PC-3 (cell line): ENCODE data around the gene PCBP3. TPM values are rescaled to one million over a fixed set of nuclear protein-coding genes. Genes with fewer than 3 reads are reported as not detected.

Experiments
- ATAC-seq: fragments of 200-7000 bp; cut with Tn5 transposase; 2 replicates; pipeline ENCODE4 v1.9.1; 2020; ENCODE audit warnings: mild to moderate bottlenecking, moderate library complexity
- BruUV-seq: library from RNA; stranded (reverse); fragments of 400-500 nt; replicated peaks from 2 replicates; lab custom pipeline; 2021; lab: Mats Ljungman, UMichigan
- CTCF ChIA-PET: fragments of 300-600 bp; sonication (Branson Sonifier 250); formaldehyde crosslinking; loops from one replicate; lab custom pipeline; 2022; ENCODE audit warnings: antibody characterized with exemption; lab: Charles Lee
- POLR2A ChIA-PET: fragments of 300-600 bp; sonication (Branson Sonifier 250); formaldehyde crosslinking; loops from one replicate; lab custom pipeline; 2022; ENCODE audit warnings: antibody characterized with exemption; ENCODE audit not compliant: unreplicated experiment; lab: Charles Lee
- DNase-seq: peaks from one replicate; pipeline ENCODE4 v3.0.0-alpha.2; 2015
- H2AFZ ChIP-seq: fragments of 300-600 bp; sonication (generic); 2 replicates; pipeline ENCODE4 v1.6.0; 2016; ENCODE audit warnings: antibody characterized with exemption, low read length
- H3F3A ChIP-seq: fragments of 300-600 bp; sonication (generic); one replicate; pipeline ENCODE4 v1.6.0; 2017; ENCODE audit warnings: antibody characterized with exemption, low read length, control low read depth, mild to moderate bottlenecking; ENCODE audit not compliant: unreplicated experiment
- H3K27ac ChIP-seq: fragments of 300-600 bp; sonication (generic); 2 replicates; pipeline ENCODE4 v1.5.1; 2016; ENCODE audit warnings: mild to moderate bottlenecking, low read length
- H3K27me3 ChIP-seq: fragments of 300-600 bp; sonication (generic); 2 replicates; pipeline ENCODE4 v1.6.1; 2016; ENCODE audit warnings: low read length, mixed read lengths
- H3K36me3 ChIP-seq: fragments of 300-600 bp; sonication (generic); 2 replicates; pipeline ENCODE4 v1.6.1; 2016; ENCODE audit warnings: low read depth, mixed run types, low read length, mixed read lengths
- H3K4me1 ChIP-seq: fragments of 300-600 bp; sonication (generic); 2 replicates; pipeline ENCODE4 v1.5.1; 2016; ENCODE audit warnings: low read length; ENCODE audit not compliant: insufficient read depth
- H3K4me2 ChIP-seq: fragments of 300-600 bp; sonication (generic); 2 replicates; pipeline ENCODE4 v1.6.0; 2016; ENCODE audit warnings: low read length
- H3K4me3 ChIP-seq: fragments of 300-600 bp; sonication (generic); 2 replicates; pipeline ENCODE4 v1.5.1; 2016; ENCODE audit warnings: mild to moderate bottlenecking, low read length, mixed read lengths
- H3K79me2 ChIP-seq: fragments of 300-600 bp; sonication (generic); 2 replicates; pipeline ENCODE4 v1.6.1; 2017; ENCODE audit warnings: low read length, mixed read lengths
- H3K9ac ChIP-seq: fragments of 300-600 bp; sonication (generic); 2 replicates; pipeline ENCODE4 v1.6.0; 2016; ENCODE audit warnings: mild to moderate bottlenecking, low read length
- H3K9me2 ChIP-seq: fragments of 300-600 bp; sonication (generic); replicated peaks from 2 replicates; pipeline ENCODE4 v1.6.1; 2016; ENCODE audit warnings: mixed run types, low read length, mixed read lengths
- H3K9me3 ChIP-seq: fragments of 300-600 bp; sonication (generic); 2 replicates; pipeline ENCODE4 v1.6.1; 2016; ENCODE audit warnings: low read length, mixed read lengths
- H4K20me1 ChIP-seq: fragments of 300-600 bp; sonication (generic); 2 replicates; pipeline ENCODE4 v1.6.1; 2016; ENCODE audit warnings: low read length, mixed read lengths
- EZH2 ChIP-seq: fragments of 300-600 bp; sonication (generic); IDR thresholded peaks from one replicate; pipeline ENCODE4 v1.6.1; 2017; ENCODE audit warnings: antibody characterized with exemption, mild to moderate bottlenecking, low read length; ENCODE audit not compliant: unreplicated experiment
- EZH2phosphoT487 ChIP-seq: fragments of 300-600 bp; sonication (generic); IDR thresholded peaks from 2 replicates; pipeline ENCODE4 v1.6.1; 2018; ENCODE audit warnings: mild to moderate bottlenecking, antibody characterized with exemption, low read length, borderline replicate concordance
- intact Hi-C: fragments of 100-400 bp; cut with micrococcal nuclease; formaldehyde crosslinking; loops from 2 replicates; pipeline ENCODE4 v1.9.0; 2023
- total RNA-seq: library from RNA; depleted of rRNA; stranded (reverse); fragments of >200 nt; gene quantifications from 2 replicates; pipeline ENCODE4 v1.2.3, GENCODE V29; 2014
- TF ChIP-seq, protein P1 (sequence below): fragments of 300-600 bp; sonication (generic); conservative IDR thresholded peaks from 2 replicates; pipeline ENCODE4 v1.5.1; 2017; ENCODE audit warnings: antibody characterized with exemption, low read depth, mild to moderate bottlenecking, low read length

PCBP3 gene
- total RNA-seq, 1 experiment from 2014 or later = 2.4 TPM

GRCh38 chr21:45856906-45857305 is 213.4 kb downstream of the PCBP3 start:
- Histone ChIP-seq H2AFZ (no peak overlapping the region), H3K9ac (no peak overlapping the region), H3K27me3 (no peaks in the 10 kb centered on the region), H3K9me3 (no peaks in the 10 kb centered on the region), H3F3A (no peaks in the 10 kb centered on the region), H3K4me2 (no peak overlapping the region), H3K4me1 (no peaks in the 10 kb centered on the region), H3K4me3 (no peak overlapping the region), H3K27ac (no peak overlapping the region), H3K79me2 (no peaks in the 10 kb centered on the region), H4K20me1 (no peaks in the 10 kb centered on the region), H3K9me2 (no peaks in the 10 kb centered on the region), H3K36me3 (no peaks in the 10 kb centered on the region)
- DNase-seq (no peak), ATAC-seq (no peak)
- intact Hi-C loops = no loop called here
- ChIA-PET CTCF (no interaction called here), POLR2A (no interaction called here)
- TF ChIP-seq, protein P1, sequence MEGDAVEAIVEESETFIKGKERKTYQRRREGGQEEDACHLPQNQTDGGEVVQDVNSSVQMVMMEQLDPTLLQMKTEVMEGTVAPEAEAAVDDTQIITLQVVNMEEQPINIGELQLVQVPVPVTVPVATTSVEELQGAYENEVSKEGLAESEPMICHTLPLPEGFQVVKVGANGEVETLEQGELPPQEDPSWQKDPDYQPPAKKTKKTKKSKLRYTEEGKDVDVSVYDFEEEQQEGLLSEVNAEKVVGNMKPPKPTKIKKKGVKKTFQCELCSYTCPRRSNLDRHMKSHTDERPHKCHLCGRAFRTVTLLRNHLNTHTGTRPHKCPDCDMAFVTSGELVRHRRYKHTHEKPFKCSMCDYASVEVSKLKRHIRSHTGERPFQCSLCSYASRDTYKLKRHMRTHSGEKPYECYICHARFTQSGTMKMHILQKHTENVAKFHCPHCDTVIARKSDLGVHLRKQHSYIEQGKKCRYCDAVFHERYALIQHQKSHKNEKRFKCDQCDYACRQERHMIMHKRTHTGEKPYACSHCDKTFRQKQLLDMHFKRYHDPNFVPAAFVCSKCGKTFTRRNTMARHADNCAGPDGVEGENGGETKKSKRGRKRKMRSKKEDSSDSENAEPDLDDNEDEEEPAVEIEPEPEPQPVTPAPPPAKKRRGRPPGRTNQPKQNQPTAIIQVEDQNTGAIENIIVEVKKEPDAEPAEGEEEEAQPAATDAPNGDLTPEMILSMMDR = no peak
- TF ChIP-seq EZH2 = no peak
- TF ChIP-seq EZH2phosphoT487 = no peak
- no TSS peak for BruUV-seq

GRCh38 chr21:45857761-45858160 is 214.2 kb downstream of the PCBP3 start:
- Histone ChIP-seq H3K9me3 (no peaks in the 10 kb centered on the region), H3K27me3 (no peaks in the 10 kb centered on the region), H4K20me1 (no peaks in the 10 kb centered on the region), H3F3A (no peaks in the 10 kb centered on the region), H3K9me2 (no peaks in the 10 kb centered on the region), H3K36me3 (no peaks in the 10 kb centered on the region), H3K4me1 (no peaks in the 10 kb centered on the region), H3K9ac (no peak overlapping the region), H3K4me3 (no peak overlapping the region), H3K4me2 (no peak overlapping the region), H3K27ac (no peak overlapping the region), H3K79me2 (no peaks in the 10 kb centered on the region), H2AFZ (no peak overlapping the region)
- ChIA-PET CTCF (no interaction called here), POLR2A (no interaction called here)
- BruUV-seq = no TSS peak
- TF ChIP-seq, protein P1 = no peak
- TF ChIP-seq EZH2phosphoT487 (no peak), EZH2 (no peak)
- intact Hi-C loops = no loop called here
- no peak for DNase-seq
- no peak for ATAC-seq

GRCh38 chr21:45858180-45858579 is 214.7 kb downstream of the PCBP3 start:
- Histone ChIP-seq H3K36me3 (no peaks in the 10 kb centered on the region), H4K20me1 (no peaks in the 10 kb centered on the region), H3K9me2 (no peaks in the 10 kb centered on the region), H3K4me1 (no peaks in the 10 kb centered on the region), H3K79me2 (no peaks in the 10 kb centered on the region), H3K9ac (no peak overlapping the region), H3K27me3 (no peaks in the 10 kb centered on the region), H3F3A (no peaks in the 10 kb centered on the region), H3K9me3 (no peaks in the 10 kb centered on the region), H3K4me3 (no peak overlapping the region), H3K4me2 (no peak overlapping the region), H3K27ac (no peak overlapping the region), H2AFZ (no peak overlapping the region)
- ChIA-PET POLR2A (no interaction called here), CTCF (no interaction called here)
- intact Hi-C loops = no loop called here
- ATAC-seq = no peak
- TF ChIP-seq EZH2 (no peak), EZH2phosphoT487 (no peak)
- TF ChIP-seq, protein P1 = no peak
- BruUV-seq = no TSS peak
- DNase-seq = no peak
